ENCODE results near the gene WASL.

- TF ChIP-seq CTCF (IDR thresholded peaks at IDR 0.05): no peak
- TF ChIP-seq POLR2A (IDR thresholded peaks at IDR 0.05): no peak
Observed at GRCh38 chr7:123643495-123644441, 105.0 kb downstream of the WASL start.

All from breast epithelium (tissue), 3 donors.